DND-41 (cell line): ENCODE data around the gene OLIG2.

Experiments
- ATAC-seq: fragments of 200-7000 bp; cut with Tn5 transposase; 3 replicates; pipeline ENCODE4 v1.9.1; 2021; ENCODE audit warnings: low read depth; ENCODE audit not compliant: insufficient read depth
- DNase-seq: peaks from one replicate; pipeline ENCODE4 v3.0.0-alpha.2; 2020
- H2AFZ ChIP-seq: 2 replicates; pipeline ENCODE4 v1.6.0; 2012; ENCODE audit warnings: low read depth, low read length
- H3K27ac ChIP-seq: 2 replicates; pipeline ENCODE4 v1.5.1; 2012; ENCODE audit warnings: low read length, inconsistent platforms
- H3K27me3 ChIP-seq: fragments of 200-600 bp; sonication (generic); 2 replicates; pipeline ENCODE4 v1.6.0; 2012; ENCODE audit warnings: low read length, mild to moderate bottlenecking, inconsistent platforms; ENCODE audit not compliant: insufficient read depth, poor library complexity
- H3K36me3 ChIP-seq: 2 replicates; pipeline ENCODE4 v1.5.1; 2012; ENCODE audit warnings: low read length, inconsistent platforms; ENCODE audit not compliant: insufficient read depth
- H3K4me1 ChIP-seq: 2 replicates; pipeline ENCODE4 v1.5.1; 2012; ENCODE audit warnings: mild to moderate bottlenecking, low read length; ENCODE audit not compliant: insufficient read depth
- H3K4me2 ChIP-seq: 2 replicates; pipeline ENCODE4 v1.6.0; 2012; ENCODE audit warnings: mild to moderate bottlenecking, moderate library complexity, low read length, inconsistent platforms; ENCODE audit not compliant: insufficient read depth
- H3K4me3 ChIP-seq, 2 experiments: fragments of 200-600 bp in 1 of 2; shearing (Covaris generic) in 1 of 2; 2 replicates each; pipeline ENCODE4 v1.5.1; 2012 to 2016; ENCODE audit warnings: inconsistent platforms in 2 of 2, low read length in 2 of 2, mild to moderate bottlenecking in 2 of 2, low read depth in 1 of 2, moderate library complexity in 1 of 2
- H3K79me2 ChIP-seq: 2 replicates; pipeline ENCODE4 v1.6.0; 2012; ENCODE audit warnings: low read length, inconsistent platforms; ENCODE audit not compliant: insufficient read depth
- H3K9ac ChIP-seq: 2 replicates; pipeline ENCODE4 v1.6.0; 2012; ENCODE audit warnings: low read depth, mild to moderate bottlenecking, inconsistent platforms, low read length, moderate library complexity
- H3K9me3 ChIP-seq: 2 replicates; pipeline ENCODE4 v1.5.1; 2012; ENCODE audit warnings: low read length, moderate library complexity, mild to moderate bottlenecking, inconsistent platforms; ENCODE audit not compliant: insufficient read depth, severe bottlenecking
- H4K20me1 ChIP-seq: 2 replicates; pipeline ENCODE4 v1.6.0; 2012; ENCODE audit warnings: low read length; ENCODE audit not compliant: insufficient read depth
- EZH2 ChIP-seq: IDR thresholded peaks from 3 replicates; pipeline ENCODE4 v1.6.1; 2012; ENCODE audit warnings: borderline replicate concordance, low read depth, mild to moderate bottlenecking, moderate library complexity, low read length, inconsistent platforms; ENCODE audit not compliant: severe bottlenecking
- TF ChIP-seq, protein P1 (sequence below): IDR thresholded peaks from 2 replicates; pipeline ENCODE4 v1.5.1; 2012; ENCODE audit warnings: borderline replicate concordance, low read length, moderate library complexity, mild to moderate bottlenecking; ENCODE audit not compliant: poor library complexity, severe bottlenecking; ENCODE audit errors: extremely low read depth

Gene OLIG2

DNA sequence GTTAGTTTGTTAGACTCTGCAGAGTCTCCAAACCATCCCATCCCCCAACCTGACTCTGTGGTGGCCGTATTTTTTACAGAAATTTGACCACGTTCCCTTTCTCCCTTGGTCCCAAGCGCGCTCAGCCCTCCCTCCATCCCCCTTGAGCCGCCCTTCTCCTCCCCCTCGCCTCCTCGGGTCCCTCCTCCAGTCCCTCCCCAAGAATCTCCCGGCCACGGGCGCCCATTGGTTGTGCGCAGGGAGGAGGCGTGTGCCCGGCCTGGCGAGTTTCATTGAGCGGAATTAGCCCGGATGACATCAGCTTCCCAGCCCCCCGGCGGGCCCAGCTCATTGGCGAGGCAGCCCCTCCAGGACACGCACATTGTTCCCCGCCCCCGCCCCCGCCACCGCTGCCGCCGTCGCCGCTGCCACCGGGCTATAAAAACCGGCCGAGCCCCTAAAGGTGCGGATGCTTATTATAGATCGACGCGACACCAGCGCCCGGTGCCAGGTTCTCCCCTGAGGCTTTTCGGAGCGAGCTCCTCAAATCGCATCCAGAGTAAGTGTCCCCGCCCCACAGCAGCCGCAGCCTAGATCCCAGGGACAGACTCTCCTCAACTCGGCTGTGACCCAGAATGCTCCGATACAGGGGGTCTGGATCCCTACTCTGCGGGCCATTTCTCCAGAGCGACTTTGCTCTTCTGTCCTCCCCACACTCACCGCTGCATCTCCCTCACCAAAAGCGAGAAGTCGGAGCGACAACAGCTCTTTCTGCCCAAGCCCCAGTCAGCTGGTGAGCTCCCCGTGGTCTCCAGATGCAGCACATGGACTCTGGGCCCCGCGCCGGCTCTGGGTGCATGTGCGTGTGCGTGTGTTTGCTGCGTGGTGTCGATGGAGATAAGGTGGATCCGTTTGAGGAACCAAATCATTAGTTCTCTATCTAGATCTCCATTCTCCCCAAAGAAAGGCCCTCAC, at the start of gene OLIG2:
TSS of gene OLIG2 (plus strand) at position 447 of the 954 bp plus-strand sequence. CDS start 928 bp downstream, outside the sequence.
- Histone ChIP-seq H3K36me3 (no peaks in the 10 kb centered on the region), H3K9ac (no peak within 1 kb of the TSS), H3K4me3 (no peak within 1 kb of the TSS), H3K27ac (no peak within 1 kb of the TSS), H3K79me2 (no peaks in the 10 kb centered on the region), H3K4me1 (no peaks in the 10 kb centered on the region), H3K27me3 (peaks cover 23% of the 10 kb centered on the region), H2AFZ (no peak within 1 kb of the TSS), H3K9me3 (no peaks in the 10 kb centered on the region), H4K20me1 (no peaks in the 10 kb centered on the region), H3K4me2 (no peak within 1 kb of the TSS)
- TF ChIP-seq EZH2: no peak
- TF ChIP-seq, protein P1, sequence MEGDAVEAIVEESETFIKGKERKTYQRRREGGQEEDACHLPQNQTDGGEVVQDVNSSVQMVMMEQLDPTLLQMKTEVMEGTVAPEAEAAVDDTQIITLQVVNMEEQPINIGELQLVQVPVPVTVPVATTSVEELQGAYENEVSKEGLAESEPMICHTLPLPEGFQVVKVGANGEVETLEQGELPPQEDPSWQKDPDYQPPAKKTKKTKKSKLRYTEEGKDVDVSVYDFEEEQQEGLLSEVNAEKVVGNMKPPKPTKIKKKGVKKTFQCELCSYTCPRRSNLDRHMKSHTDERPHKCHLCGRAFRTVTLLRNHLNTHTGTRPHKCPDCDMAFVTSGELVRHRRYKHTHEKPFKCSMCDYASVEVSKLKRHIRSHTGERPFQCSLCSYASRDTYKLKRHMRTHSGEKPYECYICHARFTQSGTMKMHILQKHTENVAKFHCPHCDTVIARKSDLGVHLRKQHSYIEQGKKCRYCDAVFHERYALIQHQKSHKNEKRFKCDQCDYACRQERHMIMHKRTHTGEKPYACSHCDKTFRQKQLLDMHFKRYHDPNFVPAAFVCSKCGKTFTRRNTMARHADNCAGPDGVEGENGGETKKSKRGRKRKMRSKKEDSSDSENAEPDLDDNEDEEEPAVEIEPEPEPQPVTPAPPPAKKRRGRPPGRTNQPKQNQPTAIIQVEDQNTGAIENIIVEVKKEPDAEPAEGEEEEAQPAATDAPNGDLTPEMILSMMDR: no peak
- ATAC-seq (no peak), DNase-seq (no peak)

DNA sequence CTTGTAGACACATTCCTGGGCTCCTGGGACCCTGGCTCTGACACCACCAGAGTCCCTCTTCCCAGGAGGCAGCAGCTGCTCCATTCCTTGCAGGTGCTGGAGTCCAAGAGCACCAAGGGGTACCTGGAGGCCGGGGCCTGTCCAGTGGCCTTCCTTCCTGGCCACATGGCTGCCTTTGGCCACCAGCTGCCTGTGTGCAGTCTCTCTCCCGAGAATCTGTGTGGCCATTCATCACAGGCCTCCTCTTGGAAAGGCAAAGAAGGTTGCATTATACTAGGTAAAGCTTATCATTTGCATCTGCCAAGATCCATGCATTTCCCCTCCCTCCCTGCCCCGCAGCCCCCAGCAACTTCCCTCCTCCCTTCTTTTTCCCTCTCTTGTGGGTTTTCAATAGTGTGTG, 48.9 kb upstream of the OLIG2 start:
- TF ChIP-seq, protein P1: no peak
- no peak for TF ChIP-seq EZH2
- no peak for DNase-seq
- no peak overlapping the region for H3K27ac ChIP-seq
- no peaks in the 10 kb centered on the region for H3K79me2 ChIP-seq
- H3K4me2 ChIP-seq: no peak overlapping the region
- H3K9me3 ChIP-seq: no peaks in the 10 kb centered on the region
- H3K9ac ChIP-seq: no peak overlapping the region
- H3K4me1 ChIP-seq: no peaks in the 10 kb centered on the region
- no peaks in the 10 kb centered on the region for H3K36me3 ChIP-seq
- H3K27me3 ChIP-seq: peaks cover 12% of the 10 kb centered on the region
- H2AFZ ChIP-seq: no peak overlapping the region
- H3K4me3 ChIP-seq: no peak overlapping the region
- ATAC-seq: no peak
- no peaks in the 10 kb centered on the region for H4K20me1 ChIP-seq

DNA sequence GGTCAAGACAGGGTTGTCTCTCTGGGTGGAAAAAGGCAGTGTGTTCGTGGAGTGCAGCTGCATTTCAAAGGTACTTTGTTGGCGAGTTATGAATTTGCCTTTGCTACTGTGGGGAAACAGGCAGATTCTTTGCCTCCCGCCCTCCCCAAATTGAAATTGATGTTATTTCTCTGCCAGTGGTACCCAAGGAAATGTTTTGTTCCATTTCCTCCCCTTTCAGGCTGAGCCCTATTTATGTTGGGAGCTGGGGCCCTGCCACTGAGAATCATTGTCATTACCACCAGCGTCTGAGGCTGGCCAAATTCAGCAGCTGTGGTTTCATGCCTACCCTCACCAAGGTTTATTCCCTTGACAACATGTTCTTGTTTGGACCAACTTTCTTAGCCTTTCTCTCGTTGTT, 48.5 kb upstream of the OLIG2 start:
- H3K79me2 ChIP-seq: no peaks in the 10 kb centered on the region
- no peak overlapping the region for H3K27ac ChIP-seq
- H4K20me1 ChIP-seq: no peaks in the 10 kb centered on the region
- no peak overlapping the region for H3K4me3 ChIP-seq
- DNase-seq (no peak), ATAC-seq (no peak)
- no peaks in the 10 kb centered on the region for H3K36me3 ChIP-seq
- H3K27me3 ChIP-seq: peaks cover 13% of the 10 kb centered on the region
- no peaks in the 10 kb centered on the region for H3K9me3 ChIP-seq
- no peak overlapping the region for H3K9ac ChIP-seq
- no peaks in the 10 kb centered on the region for H3K4me1 ChIP-seq
- H3K4me2 ChIP-seq: no peak overlapping the region
- H2AFZ ChIP-seq: no peak overlapping the region
- TF ChIP-seq, protein P1: no peak
